Endodermal cell (in vitro differentiated cells): ENCODE data around the gene PPM1E. TPM values are rescaled to one million over a fixed set of nuclear protein-coding genes. Genes with fewer than 3 reads are reported as not detected.

ENCODE experiments used
- DNase-seq: peaks from one replicate; pipeline ENCODE4 v3.0.0-alpha.2; 2017
- H3K27ac ChIP-seq: 2 replicates; pipeline ENCODE4 v1.5.1; 2013; ENCODE audit warnings: mild to moderate bottlenecking, low read depth, low read length, moderate library complexity
- H3K27me3 ChIP-seq: 2 replicates; pipeline ENCODE4 v1.6.1; 2013; ENCODE audit warnings: mild to moderate bottlenecking, low read length, moderate library complexity; ENCODE audit not compliant: insufficient read depth, control insufficient read depth, poor library complexity, severe bottlenecking
- H3K36me3 ChIP-seq: 2 replicates; pipeline ENCODE4 v1.7.0; 2013; ENCODE audit warnings: mild to moderate bottlenecking, low read length, moderate library complexity; ENCODE audit not compliant: control insufficient read depth, insufficient read depth
- H3K4me1 ChIP-seq: one replicate; pipeline ENCODE4 v1.7.0; 2013; ENCODE audit warnings: low read length; ENCODE audit not compliant: control insufficient read depth, insufficient read depth
- H3K4me3 ChIP-seq: 2 replicates; pipeline ENCODE4 v1.5.1; 2013; ENCODE audit warnings: mild to moderate bottlenecking, low read length, moderate library complexity
- H3K9ac ChIP-seq: 2 replicates; pipeline ENCODE4 v1.6.1; 2013; ENCODE audit warnings: mild to moderate bottlenecking, low read length, moderate library complexity; ENCODE audit not compliant: poor library complexity, severe bottlenecking; ENCODE audit errors: extremely low read depth
- H3K9me3 ChIP-seq: 2 replicates; pipeline ENCODE4 v1.6.1; 2013; ENCODE audit warnings: mild to moderate bottlenecking, low read length, moderate library complexity; ENCODE audit not compliant: control insufficient read depth
- H3K27ac Mint-ChIP-seq: 2 replicates; pipeline ENCODE4 v1.8.0; 2020; ENCODE audit warnings: mixed read lengths
- H3K27me3 Mint-ChIP-seq: 2 replicates; pipeline ENCODE4 v1.8.0; 2021; ENCODE audit warnings: mild to moderate bottlenecking, mixed read lengths; ENCODE audit not compliant: insufficient read depth
- H3K36me3 Mint-ChIP-seq: 2 replicates; pipeline ENCODE4 v1.8.0; 2020; ENCODE audit warnings: low read depth, mixed read lengths
- H3K4me1 Mint-ChIP-seq: 2 replicates; pipeline ENCODE4 v1.8.0; 2020; ENCODE audit warnings: mixed read lengths
- H3K4me3 Mint-ChIP-seq: 2 replicates; pipeline ENCODE4 v1.8.0; 2020; ENCODE audit warnings: mild to moderate bottlenecking, moderate library complexity, mixed read lengths
- H3K9me3 Mint-ChIP-seq: 2 replicates; pipeline ENCODE4 v1.8.0; 2020; ENCODE audit warnings: mild to moderate bottlenecking, mixed read lengths
- CTCF ChIP-seq: fragments of 200-600 bp; sonication (generic); conservative IDR thresholded peaks from 2 replicates; pipeline ENCODE4 v1.5.0; 2021; ENCODE audit warnings: antibody characterized with exemption, mild to moderate bottlenecking
- WGBS, 2 experiments: methylation state at CpG; one replicate each; pipeline versions ENCODE4 v1.1.5 to v1.1.7; 2013; ENCODE audit warnings: missing lambda C conversion rate in 2 of 2, mixed read lengths in 1 of 2; ENCODE audit not compliant: insufficient coverage in 1 of 2, insufficient read length in 1 of 2; 5-methylcytosine and 5-hydroxymethylcytosine counted together
- total RNA-seq, 2 donors: library from RNA; stranded (reverse); fragmentation: NEBNext Ultra II Directional in 1 of 2; extraction: Animal tissue kit (Norgen Biotek cat#: 25700) in 1 of 2; gene quantifications; 2 replicates in 1 of 2; 3 replicates in 1 of 2; pipeline ENCODE4 v1.2.1, GENCODE V29; 2021

Gene PPM1E
- total RNA-seq, 2 donors from 2014 or later, result 1.4 to 2.2 TPM

GRCh38 chr17:58722274-58722673, 33.4 kb upstream of the PPM1E start:
- no peaks in the 10 kb centered on the region for H3K9me3 ChIP-seq
- TF ChIP-seq CTCF, result no peak
- no peaks in the 10 kb centered on the region for H3K27me3 ChIP-seq
- 90 to 94% methylated on average over 1 of the region's 1 CpG for WGBS, 2 experiments
- no peaks in the 10 kb centered on the region for H3K27me3 Mint-ChIP-seq
- no peak overlapping the region for H3K27ac Mint-ChIP-seq
- H3K9ac ChIP-seq, result no peak overlapping the region
- no peak overlapping the region for H3K27ac ChIP-seq
- H3K9me3 Mint-ChIP-seq, result no peaks in the 10 kb centered on the region
- no peaks in the 10 kb centered on the region for H3K4me1 Mint-ChIP-seq
- H3K4me3 ChIP-seq, result no peak overlapping the region
- H3K4me1 ChIP-seq, result no peaks in the 10 kb centered on the region
- no peak for DNase-seq
- no peaks in the 10 kb centered on the region for H3K36me3 ChIP-seq
- peaks cover 14% of the 10 kb centered on the region for H3K36me3 Mint-ChIP-seq
- H3K4me3 Mint-ChIP-seq, result no peak overlapping the region

GRCh38 chr17:58722696-58723095, 33.0 kb upstream of the PPM1E start:
- H3K4me3 ChIP-seq, result no peak overlapping the region
- Mint-ChIP-seq H3K27ac (no peak overlapping the region), H3K36me3 (peaks cover 14% of the 10 kb centered on the region), H3K9me3 (no peaks in the 10 kb centered on the region), H3K4me3 (no peak overlapping the region), H3K4me1 (no peaks in the 10 kb centered on the region), H3K27me3 (no peaks in the 10 kb centered on the region)
- H3K9ac ChIP-seq, result no peak overlapping the region
- H3K9me3 ChIP-seq, result no peaks in the 10 kb centered on the region
- no peaks in the 10 kb centered on the region for H3K36me3 ChIP-seq
- H3K4me1 ChIP-seq, result no peaks in the 10 kb centered on the region
- peak; percentile 11 for DNase-seq
- H3K27me3 ChIP-seq, result no peaks in the 10 kb centered on the region
- WGBS, 2 experiments, result 82 to 98% methylated on average over 2 of the region's 2 CpGs
- no peak overlapping the region for H3K27ac ChIP-seq
- no peak for TF ChIP-seq CTCF

GRCh38 chr17:58728798-58729197, 26.9 kb upstream of the PPM1E start:
- WGBS, 2 experiments, result 78% methylated on average over 1 of the region's 1 CpG; no CpG with 5 or more reads in 1 of the 2 experiments
- H3K9me3 ChIP-seq, result no peaks in the 10 kb centered on the region
- H3K4me3 ChIP-seq, result no peak overlapping the region
- Mint-ChIP-seq H3K9me3 (no peaks in the 10 kb centered on the region), H3K36me3 (peaks cover 8% of the 10 kb centered on the region), H3K4me3 (no peak overlapping the region), H3K27me3 (no peaks in the 10 kb centered on the region), H3K4me1 (no peaks in the 10 kb centered on the region), H3K27ac (no peak overlapping the region)
- H3K4me1 ChIP-seq, result no peaks in the 10 kb centered on the region
- H3K36me3 ChIP-seq, result no peaks in the 10 kb centered on the region
- TF ChIP-seq CTCF, result no peak
- DNase-seq, result no peak
- no peak overlapping the region for H3K27ac ChIP-seq
- H3K27me3 ChIP-seq, result no peaks in the 10 kb centered on the region
- no peak overlapping the region for H3K9ac ChIP-seq
